IMR-90 (cell line): ENCODE measurements around the gene TIAM2. TPM values are rescaled to one million over a fixed set of nuclear protein-coding genes. Genes with fewer than 3 reads are reported as not detected.

Source experiments
- ATAC-seq: fragments of 200-7000 bp; cut with Tn5 transposase; 2 replicates; pipeline ENCODE4 v1.9.1; 2020; ENCODE audit warnings: low read depth, mild to moderate bottlenecking, moderate library complexity
- BruUV-seq: library from RNA; stranded (reverse); fragments of 400-500 nt; replicated peaks from 2 replicates; lab custom pipeline; 2021; lab: Mats Ljungman, UMichigan
- CTCF ChIA-PET: fragments of 300-600 bp; formaldehyde crosslinking; extraction: SDS; loops from one replicate; lab custom pipeline; 2021; ENCODE audit warnings: antibody characterized with exemption; lab: Yijun Ruan, JAX
- POLR2A ChIA-PET: fragments of 300-600 bp; sonication (Branson Sonifier 250); formaldehyde crosslinking; loops from one replicate; lab custom pipeline; 2022; ENCODE audit warnings: antibody characterized with exemption; ENCODE audit not compliant: unreplicated experiment; lab: Charles Lee
- DNase-seq: peaks from one replicate; pipeline ENCODE4 v3.0.0; 2013
- H2AFZ ChIP-seq: replicated peaks from 2 replicates; pipeline ENCODE3; 2013; ENCODE audit warnings: low read length, mild to moderate bottlenecking; ENCODE audit not compliant: poor library complexity
- H2AK5ac ChIP-seq: 2 replicates; pipeline ENCODE4 v1.6.1; 2013; ENCODE audit warnings: low read depth, low read length, inconsistent platforms
- H2AK9ac ChIP-seq: replicated peaks from 2 replicates; pipeline ENCODE3; 2013; ENCODE audit warnings: mild to moderate bottlenecking, low read depth, low read length, moderate library complexity; ENCODE audit not compliant: poor library complexity
- H2BK120ac ChIP-seq: 2 replicates; pipeline ENCODE4 v1.6.1; 2013; ENCODE audit warnings: low read depth, low read length, inconsistent platforms
- H2BK15ac ChIP-seq: 3 replicates; pipeline ENCODE4 v1.6.1; 2013; ENCODE audit warnings: low read depth, low read length, inconsistent platforms
- H2BK20ac ChIP-seq: 2 replicates; pipeline ENCODE4 v1.6.1; 2013; ENCODE audit warnings: low read depth, mild to moderate bottlenecking, inconsistent platforms, low read length, moderate library complexity
- H2BK5ac ChIP-seq: 2 replicates; pipeline ENCODE4 v1.6.1; 2013; ENCODE audit warnings: mild to moderate bottlenecking, low read depth, low read length, inconsistent platforms; ENCODE audit not compliant: poor library complexity, severe bottlenecking
- H3K14ac ChIP-seq: replicated peaks from 2 replicates; pipeline ENCODE4 v1.6.1; 2013; ENCODE audit warnings: low read depth, low read length, inconsistent platforms
- H3K18ac ChIP-seq: 2 replicates; pipeline ENCODE4 v1.6.1; 2013; ENCODE audit warnings: low read depth, low read length, control low read depth
- H3K23ac ChIP-seq: 2 replicates; pipeline ENCODE4 v1.6.1; 2013; ENCODE audit warnings: low read depth, low read length, inconsistent platforms
- H3K27ac ChIP-seq: 2 replicates; pipeline ENCODE4 v1.5.1; 2013; ENCODE audit warnings: mild to moderate bottlenecking, control low read depth, low read length; ENCODE audit not compliant: insufficient read depth
- H3K27me3 ChIP-seq: 2 replicates; pipeline ENCODE4 v1.6.1; 2013; ENCODE audit warnings: low read length; ENCODE audit not compliant: control insufficient read depth, insufficient read depth
- H3K36me3 ChIP-seq: 2 replicates; pipeline ENCODE4 v1.6.1; 2013; ENCODE audit warnings: low read length, mixed read lengths; ENCODE audit not compliant: control insufficient read depth, insufficient read depth
- H3K4ac ChIP-seq: 2 replicates; pipeline ENCODE4 v1.6.1; 2013; ENCODE audit warnings: low read depth, low read length, inconsistent platforms
- H3K4me1 ChIP-seq: 2 replicates; pipeline ENCODE4 v1.6.1; 2013; ENCODE audit warnings: low read length, mixed read lengths; ENCODE audit not compliant: control insufficient read depth, insufficient read depth
- H3K4me2 ChIP-seq: 2 replicates; pipeline ENCODE4 v1.6.1; 2013; ENCODE audit warnings: low read depth, mild to moderate bottlenecking, control low read depth, low read length, moderate library complexity
- H3K4me3 ChIP-seq: 2 replicates; pipeline ENCODE4 v1.5.1; 2013; ENCODE audit warnings: low read depth, mild to moderate bottlenecking, control low read depth, low read length, moderate library complexity; ENCODE audit not compliant: insufficient read depth
- H3K56ac ChIP-seq: 2 replicates; pipeline ENCODE4 v1.6.1; 2013; ENCODE audit warnings: low read length, inconsistent platforms; ENCODE audit not compliant: insufficient read depth; ENCODE audit errors: extremely low read depth
- H3K79me1 ChIP-seq, 2 experiments: 2 replicates each; pipeline ENCODE4 v1.6.1; 2013; ENCODE audit warnings: low read length in 2 of 2, inconsistent platforms in 1 of 2, low read depth in 1 of 2
- H3K9ac ChIP-seq: 2 replicates; pipeline ENCODE4 v1.6.1; 2013; ENCODE audit warnings: low read depth, low read length, control low read depth
- H3K9me1 ChIP-seq: 2 replicates; pipeline ENCODE4 v1.6.1; 2013; ENCODE audit warnings: low read length, inconsistent platforms; ENCODE audit not compliant: insufficient read depth
- H3K9me3 ChIP-seq: 2 replicates; pipeline ENCODE4 v1.6.1; 2013; ENCODE audit warnings: low read length; ENCODE audit not compliant: control insufficient read depth, insufficient read depth
- H4K20me1 ChIP-seq: 2 replicates; pipeline ENCODE4 v1.6.1; 2013; ENCODE audit warnings: low read length, inconsistent platforms; ENCODE audit not compliant: insufficient read depth
- H4K5ac ChIP-seq: 2 replicates; pipeline ENCODE4 v1.6.1; 2013; ENCODE audit warnings: mild to moderate bottlenecking, low read depth, low read length, control low read depth
- H4K8ac ChIP-seq, 2 experiments: 2 replicates each; pipeline ENCODE4 v1.6.1; 2013; ENCODE audit warnings: low read depth in 2 of 2, low read length in 2 of 2, control low read depth in 1 of 2, inconsistent platforms in 1 of 2
- H4K91ac ChIP-seq: 2 replicates; pipeline ENCODE4 v1.6.1; 2013; ENCODE audit warnings: low read depth, low read length, inconsistent platforms; ENCODE audit not compliant: insufficient read depth
- FOS ChIP-seq: fragments of 150-350 bp; IDR thresholded peaks from 2 replicates; pipeline ENCODE4 v1.6.1; 2016; ENCODE audit warnings: low read depth, low read length
- MXI1 ChIP-seq: IDR thresholded peaks from 2 replicates; pipeline ENCODE4 v1.6.1; 2012; ENCODE audit warnings: low read depth, mild to moderate bottlenecking, low read length, moderate library complexity, borderline replicate concordance
- POLR2A ChIP-seq: IDR thresholded peaks from 2 replicates; pipeline ENCODE4 v1.6.1; 2012; ENCODE audit warnings: mild to moderate bottlenecking, low read depth, low read length
- RAD21 ChIP-seq: IDR thresholded peaks from 2 replicates; pipeline ENCODE4 v1.6.1; 2012; ENCODE audit warnings: low read length, improper control_type of control experiment
- RCOR1 ChIP-seq: IDR thresholded peaks from 2 replicates; pipeline ENCODE4 v1.6.1; 2012; ENCODE audit warnings: mild to moderate bottlenecking, low read length, improper control_type of control experiment; ENCODE audit not compliant: insufficient replicate concordance
- WGBS, 2 experiments: methylation state at CpG; one replicate each; pipeline versions ENCODE4 v1.1.5 to v1.1.7; 2013; ENCODE audit warnings: missing lambda C conversion rate in 2 of 2; ENCODE audit not compliant: insufficient read length in 1 of 2; ENCODE audit errors: extremely low coverage in 2 of 2; 5-methylcytosine and 5-hydroxymethylcytosine counted together
- dilution Hi-C: fragments of 300-500 bp; cut with HindIII; formaldehyde crosslinking; loops from one replicate; pipeline ENCODE4 v1.14.3; 2018; ENCODE audit warnings: low sequenced_read_pairs; ENCODE audit not compliant: unreplicated experiment
- in situ Hi-C: fragments of 300-500 bp; cut with MboI; formaldehyde crosslinking; loops from 3 replicates; pipeline ENCODE4 v1.14.3; 2019; ENCODE audit warnings: low sequenced_read_pairs, inconsistent platforms, mixed read lengths
- intact Hi-C: fragments of 100-400 bp; cut with micrococcal nuclease; formaldehyde crosslinking; loops from 2 replicates; pipeline ENCODE4 v1.10.0; 2022
- polyA plus RNA-seq, 3 experiments: library from polyadenylated mRNA; depleted of rRNA; stranded (reverse); fragments of >200 nt; gene quantifications; 2 replicates each; pipeline ENCODE4 v1.2.3, GENCODE V29; 2012; ENCODE audit warnings: low replicate concordance in 1 of 3
- total RNA-seq: library from RNA; depleted of rRNA; stranded (reverse); fragments of >200 nt; gene quantifications from 2 replicates; pipeline ENCODE4 v1.2.3, GENCODE V29; 2012
- TF ChIP-seq, protein P1 (sequence below): fragments of 150-350 bp; IDR thresholded peaks from 2 replicates; pipeline ENCODE4 v1.6.1; 2016; ENCODE audit warnings: low read depth, mild to moderate bottlenecking, low read length, moderate library complexity, borderline replicate concordance
- TF ChIP-seq, protein P2 (sequence below): conservative IDR thresholded peaks from 2 replicates; pipeline ENCODE4 v1.5.1; 2012; ENCODE audit warnings: mild to moderate bottlenecking, low read depth, low read length, improper control_type of control experiment

TIAM2 gene
- total and polyA plus RNA-seq, 2 of the 4 experiments (the other 2 are of a cell fraction), result 3.1 to 4.7 TPM

DNA sequence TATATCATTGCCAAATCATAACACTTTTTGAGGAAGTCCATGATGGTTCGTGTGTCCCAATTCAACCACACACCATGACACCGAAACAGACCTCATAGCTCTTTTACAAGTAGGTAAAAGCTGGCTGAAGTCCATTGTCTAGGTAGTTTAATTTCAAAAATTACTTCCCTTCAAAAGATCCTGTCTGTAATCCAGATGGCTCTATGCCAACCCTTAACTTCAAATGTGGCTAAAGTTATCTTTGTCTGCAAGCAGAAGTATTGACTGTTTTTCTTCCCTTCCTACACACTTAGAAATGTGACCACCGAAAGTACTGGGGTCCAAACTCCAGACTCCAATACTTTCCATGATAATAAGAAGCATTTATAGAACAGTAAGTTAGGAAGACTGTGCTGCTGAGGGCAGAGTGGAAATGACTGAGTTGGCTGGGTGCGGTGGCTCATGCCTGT is 8.3 kb upstream of the TIAM2 start:
- H2AK5ac ChIP-seq, result no peak overlapping the region
- dilution Hi-C loops (no loop called here), intact Hi-C loops (no loop called here), in situ Hi-C loops (no loop called here)
- no peak overlapping the region for H3K18ac ChIP-seq
- DNase-seq, result no peak
- no peaks in the 10 kb centered on the region for H3K4me1 ChIP-seq
- no TSS peak for BruUV-seq
- H2BK120ac ChIP-seq, result no peak overlapping the region
- no peak overlapping the region for H3K4me3 ChIP-seq
- H3K9ac ChIP-seq, result no peak overlapping the region
- ChIA-PET CTCF (no interaction called here), POLR2A (no interaction called here)
- no peak overlapping the region for H2AFZ ChIP-seq
- 0 out of 2 replicates have a peak, but pooled peaks cover 2% of the 10 kb centered on the region for H3K9me1 ChIP-seq
- no peaks in the 10 kb centered on the region for H3K36me3 ChIP-seq
- H4K91ac ChIP-seq, result no peak overlapping the region
- no peak overlapping the region for H3K56ac ChIP-seq
- no peak overlapping the region for H2BK5ac ChIP-seq
- no peaks in the 10 kb centered on the region for H3K79me1 ChIP-seq
- no peak overlapping the region for H3K14ac ChIP-seq
- ATAC-seq, result no peak
- no peak overlapping the region for H2BK20ac ChIP-seq
- no peak overlapping the region for H2AK9ac ChIP-seq
- no peak overlapping the region; the same call in 2 of the 3 replicates for H2BK15ac ChIP-seq
- no peak overlapping the region for H3K4ac ChIP-seq
- no peaks in the 10 kb centered on the region for H3K9me3 ChIP-seq
- H3K23ac ChIP-seq, result no peak overlapping the region
- no peak overlapping the region for H3K4me2 ChIP-seq
- no peaks in the 10 kb centered on the region for H4K20me1 ChIP-seq
- H4K5ac ChIP-seq, result no peak overlapping the region
- no peaks in the 10 kb centered on the region for H3K27me3 ChIP-seq
- no peak overlapping the region for H4K8ac ChIP-seq
- H3K27ac ChIP-seq, result no peak overlapping the region
- TF ChIP-seq MXI1, result no peak
- no peak for TF ChIP-seq RAD21
- TF ChIP-seq FOS, result no peak
- TF ChIP-seq, protein P1, sequence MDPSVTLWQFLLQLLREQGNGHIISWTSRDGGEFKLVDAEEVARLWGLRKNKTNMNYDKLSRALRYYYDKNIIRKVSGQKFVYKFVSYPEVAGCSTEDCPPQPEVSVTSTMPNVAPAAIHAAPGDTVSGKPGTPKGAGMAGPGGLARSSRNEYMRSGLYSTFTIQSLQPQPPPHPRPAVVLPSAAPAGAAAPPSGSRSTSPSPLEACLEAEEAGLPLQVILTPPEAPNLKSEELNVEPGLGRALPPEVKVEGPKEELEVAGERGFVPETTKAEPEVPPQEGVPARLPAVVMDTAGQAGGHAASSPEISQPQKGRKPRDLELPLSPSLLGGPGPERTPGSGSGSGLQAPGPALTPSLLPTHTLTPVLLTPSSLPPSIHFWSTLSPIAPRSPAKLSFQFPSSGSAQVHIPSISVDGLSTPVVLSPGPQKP, result no peak
- TF ChIP-seq, protein P2, sequence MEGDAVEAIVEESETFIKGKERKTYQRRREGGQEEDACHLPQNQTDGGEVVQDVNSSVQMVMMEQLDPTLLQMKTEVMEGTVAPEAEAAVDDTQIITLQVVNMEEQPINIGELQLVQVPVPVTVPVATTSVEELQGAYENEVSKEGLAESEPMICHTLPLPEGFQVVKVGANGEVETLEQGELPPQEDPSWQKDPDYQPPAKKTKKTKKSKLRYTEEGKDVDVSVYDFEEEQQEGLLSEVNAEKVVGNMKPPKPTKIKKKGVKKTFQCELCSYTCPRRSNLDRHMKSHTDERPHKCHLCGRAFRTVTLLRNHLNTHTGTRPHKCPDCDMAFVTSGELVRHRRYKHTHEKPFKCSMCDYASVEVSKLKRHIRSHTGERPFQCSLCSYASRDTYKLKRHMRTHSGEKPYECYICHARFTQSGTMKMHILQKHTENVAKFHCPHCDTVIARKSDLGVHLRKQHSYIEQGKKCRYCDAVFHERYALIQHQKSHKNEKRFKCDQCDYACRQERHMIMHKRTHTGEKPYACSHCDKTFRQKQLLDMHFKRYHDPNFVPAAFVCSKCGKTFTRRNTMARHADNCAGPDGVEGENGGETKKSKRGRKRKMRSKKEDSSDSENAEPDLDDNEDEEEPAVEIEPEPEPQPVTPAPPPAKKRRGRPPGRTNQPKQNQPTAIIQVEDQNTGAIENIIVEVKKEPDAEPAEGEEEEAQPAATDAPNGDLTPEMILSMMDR, result no peak
- no peak for TF ChIP-seq RCOR1
- TF ChIP-seq POLR2A, result no peak
- no CpG with 5 or more reads among the region's 4 CpGs for WGBS, 2 experiments
